MCF 10A (cell line): ENCODE measurements around the gene SLC46A2. TPM values are rescaled to one million over a fixed set of nuclear protein-coding genes. Genes with fewer than 3 reads are reported as not detected.

ENCODE experiments used
- BruUV-seq: library from RNA; stranded (reverse); fragments of 400-500 nt; replicated peaks from 2 replicates; lab custom pipeline; 2021; lab: Mats Ljungman, UMichigan
- CTCF ChIA-PET: fragments of 300-600 bp; sonication (Branson Sonifier 250); formaldehyde crosslinking; extraction: SDS; loops from one replicate; lab custom pipeline; 2021; ENCODE audit warnings: antibody characterized with exemption, inconsistent platforms; lab: Yijun Ruan, JAX
- POLR2A ChIA-PET: fragments of 300-600, 350-650 bp; sonication (Branson Sonifier 250); formaldehyde crosslinking; extraction: SDS; loops from one replicate; lab custom pipeline; 2020; ENCODE audit warnings: antibody characterized with exemption, inconsistent platforms; lab: Yijun Ruan, JAX
- DNase-seq: peaks from one replicate; pipeline ENCODE4 v3.0.0-alpha.2; 2018; ENCODE audit not compliant: unreplicated experiment
- H3K27ac Mint-ChIP-seq: one replicate; pipeline ENCODE4 v1.8.0; 2022; ENCODE audit warnings: mild to moderate bottlenecking, low read depth, mixed read lengths; ENCODE audit not compliant: unreplicated experiment
- H3K27me3 Mint-ChIP-seq: one replicate; pipeline ENCODE4 v1.8.0; 2022; ENCODE audit warnings: mixed read lengths; ENCODE audit not compliant: insufficient read depth, unreplicated experiment
- H3K36me3 Mint-ChIP-seq: one replicate; pipeline ENCODE4 v1.8.0; 2022; ENCODE audit warnings: mild to moderate bottlenecking, moderate library complexity, mixed read lengths; ENCODE audit not compliant: insufficient read depth, unreplicated experiment
- H3K4me1 Mint-ChIP-seq: one replicate; pipeline ENCODE4 v1.8.0; 2022; ENCODE audit warnings: mixed read lengths; ENCODE audit not compliant: insufficient read depth, unreplicated experiment
- H3K4me3 Mint-ChIP-seq: one replicate; pipeline ENCODE4 v1.8.0; 2022; ENCODE audit warnings: mild to moderate bottlenecking, moderate library complexity, mixed read lengths; ENCODE audit not compliant: unreplicated experiment
- H3K9me3 Mint-ChIP-seq: one replicate; pipeline ENCODE4 v1.8.0; 2022; ENCODE audit warnings: mixed read lengths; ENCODE audit not compliant: unreplicated experiment
- CTCF ChIP-seq: fragments of 200-600 bp; IDR thresholded peaks from one replicate; pipeline ENCODE4 v1.8.0; 2022; ENCODE audit warnings: antibody characterized with exemption, mild to moderate bottlenecking; ENCODE audit not compliant: unreplicated experiment
- intact Hi-C: fragments of 100-400 bp; cut with micrococcal nuclease; formaldehyde crosslinking; loops from 2 replicates; pipeline ENCODE4 v1.14.1; 2022
- total RNA-seq: library from RNA; stranded (reverse); gene quantifications from 2 replicates; pipeline ENCODE4 v1.2.3, GENCODE V29; 2022

Gene SLC46A2
- total RNA-seq, 1 experiment from 2014 or later: not detected

GRCh38 chr9:112861155-112861554, 29.5 kb downstream of the SLC46A2 start:
- ChIA-PET CTCF (interaction anchor here (1.9 to 2.1 kb wide), 2 partner anchors 16 to 41 kb away, joined by 8 to 9 read pairs; no protein-coding TSS in a partner anchor), POLR2A (no interaction called here)
- Mint-ChIP-seq H3K27me3 (no peaks in the 10 kb centered on the region), H3K4me3 (no peak overlapping the region), H3K27ac (no peak overlapping the region), H3K4me1 (peaks cover 7% of the 10 kb centered on the region), H3K36me3 (no peaks in the 10 kb centered on the region), H3K9me3 (no peaks in the 10 kb centered on the region)
- no peak for DNase-seq
- TF ChIP-seq CTCF: no peak
- no TSS peak for BruUV-seq
- intact Hi-C loops: no loop called here

- Mint-ChIP-seq H3K36me3 (no peaks in the 10 kb centered on the region), H3K27ac (no peak overlapping the region), H3K4me1 (peaks cover 7% of the 10 kb centered on the region), H3K9me3 (no peaks in the 10 kb centered on the region), H3K27me3 (no peaks in the 10 kb centered on the region), H3K4me3 (no peak overlapping the region)
- intact Hi-C loops: no loop called here
- ChIA-PET POLR2A (interaction anchor here (0.6 kb wide), 1 partner anchor 13 kb away, joined by 3 read pairs; no protein-coding TSS in a partner anchor), CTCF (interaction anchor here (1.9 to 2.1 kb wide), 2 partner anchors 15 to 42 kb away, joined by 8 to 9 read pairs; no protein-coding TSS in a partner anchor)
- no peak for TF ChIP-seq CTCF
- no TSS peak for BruUV-seq
- DNase-seq: no peak
These were observed 30.2 kb downstream of the SLC46A2 start for GRCh38 chr9:112860451-112860850.

GRCh38 chr9:112858625-112859147, 32.0 kb downstream of the SLC46A2 start:
- BruUV-seq: no TSS peak
- ChIA-PET POLR2A (no interaction called here), CTCF (interaction anchor here (0.6 to 1.7 kb wide), 5 partner anchors 13 to 109 kb away, joined by 3 to 4 read pairs (median 3); no protein-coding TSS in a partner anchor)
- Mint-ChIP-seq H3K36me3 (no peaks in the 10 kb centered on the region), H3K4me3 (no peak overlapping the region), H3K9me3 (no peaks in the 10 kb centered on the region), H3K27me3 (no peaks in the 10 kb centered on the region), H3K4me1 (peaks cover 7% of the 10 kb centered on the region), H3K27ac (peak overlapping the region; percentile 49)
- DNase-seq: peak; percentile 5
- TF ChIP-seq CTCF: no peak
- intact Hi-C loops: no loop called here

- H3K36me3 Mint-ChIP-seq: no peaks in the 10 kb centered on the region
- ChIA-PET POLR2A (no interaction called here), CTCF (interaction anchor here (1.0 to 1.7 kb wide), 4 partner anchors 12 to 45 kb away, joined by 3 to 5 read pairs (median 4); no protein-coding TSS in a partner anchor)
- H3K4me1 Mint-ChIP-seq: peaks cover 7% of the 10 kb centered on the region
- no TSS peak for BruUV-seq
- no peak for DNase-seq
- no peaks in the 10 kb centered on the region for H3K9me3 Mint-ChIP-seq
- H3K4me3 Mint-ChIP-seq: no peak overlapping the region
- intact Hi-C loops: no loop called here
- H3K27ac Mint-ChIP-seq: no peak overlapping the region
- H3K27me3 Mint-ChIP-seq: no peaks in the 10 kb centered on the region
- TF ChIP-seq CTCF: no peak
These were observed 32.7 kb downstream of the SLC46A2 start for GRCh38 chr9:112858005-112858404.
